ENCODE data around the gene CDC34. TPM values are rescaled to one million over a fixed set of nuclear protein-coding genes. Genes with fewer than 3 reads are reported as not detected.
A peak's percentile ranks its signal among the peaks of the same experiment; 100 is the strongest.

CDC34 gene
- total RNA-seq (80.2 TPM), polyA plus RNA-seq (ENCODE audit: insufficient read depth in 1 of 8, insufficient read length in 8 of 8, low replicate concordance in 1 of 8) (10 to 100 TPM; 74.9 to 86.6 (median 80.2) TPM)
- long read RNA-seq, donor 1, transcript CDC34-201 (5 exons, 1,471 nt) = major isoform, 11 of 13 reads
- long read RNA-seq, donor 1, partial matches to known transcripts = 0 of 13 reads
- long read RNA-seq, donor 1, other reads (novel, unspliced or antisense) = 0 of 13 reads
- long read RNA-seq, donor 2, partial matches to known transcripts = 0 of 2 reads
- long read RNA-seq, donor 2, other reads (novel, unspliced or antisense) = 0 of 2 reads
- long read RNA-seq, donor 3, transcript CDC34-201 (5 exons, 1,471 nt) = major isoform, 52 of 54 reads
- long read RNA-seq, donor 3, partial matches to known transcripts = 0 of 54 reads
- long read RNA-seq, donor 3, other reads (novel, unspliced or antisense) = 0 of 54 reads
- long read RNA-seq, donor 4, transcript CDC34-201 (5 exons, 1,471 nt) = major isoform, 29 of 33 reads
- long read RNA-seq, donor 4, partial matches to known transcripts = 0 of 33 reads
- long read RNA-seq, donor 4, other reads (novel, unspliced or antisense) = 0 of 33 reads
- long read RNA-seq, donor 5, transcript CDC34-201 (5 exons, 1,471 nt) = major isoform, 47 of 56 reads
- long read RNA-seq, donor 5, partial matches to known transcripts = 0 of 56 reads
- long read RNA-seq, donor 5, other reads (novel, unspliced or antisense) = 0 of 56 reads
- long read RNA-seq, donor 6, transcript CDC34-201 (5 exons, 1,471 nt) = major isoform, 56 of 67 reads
- long read RNA-seq, donor 6, partial matches to known transcripts = 6 of 67 reads
- long read RNA-seq, donor 6, other reads (novel, unspliced or antisense) = 0 of 67 reads
- long read RNA-seq, donor 7, transcript CDC34-201 (5 exons, 1,471 nt) = major isoform, 40 of 43 reads
- long read RNA-seq, donor 7, partial matches to known transcripts = 0 of 43 reads
- long read RNA-seq, donor 7, other reads (novel, unspliced or antisense) = 0 of 43 reads
- long read RNA-seq, donor 8, transcript CDC34-201 (5 exons, 1,471 nt) = major isoform, 16 of 25 reads
- long read RNA-seq, donor 8, partial matches to known transcripts = 6 of 25 reads
- long read RNA-seq, donor 8, other reads (novel, unspliced or antisense) = 0 of 25 reads
- long read RNA-seq, donor 9, transcript CDC34-201 (5 exons, 1,471 nt) = major isoform, 11 of 32 reads
- long read RNA-seq, donor 9, partial matches to known transcripts = 14 of 32 reads
- long read RNA-seq, donor 9, other reads (novel, unspliced or antisense) = 0 of 32 reads
- long read RNA-seq, donor 10, transcript CDC34-201 (5 exons, 1,471 nt) = major isoform, 27 of 28 reads
- long read RNA-seq, donor 10, partial matches to known transcripts = 0 of 28 reads
- long read RNA-seq, donor 10, other reads (novel, unspliced or antisense) = 0 of 28 reads
- long read RNA-seq, donor 11, transcript CDC34-201 (5 exons, 1,471 nt) = major isoform, 19 of 22 reads
- long read RNA-seq, donor 11, partial matches to known transcripts = 0 of 22 reads
- long read RNA-seq, donor 11, other reads (novel, unspliced or antisense) = 0 of 22 reads

- H3K4me3 ChIP-seq (ENCODE audit: low read length) = peak within 1 kb of the TSS; percentile 85
- H3K36me3 ChIP-seq (ENCODE audit: control insufficient read depth, insufficient read depth, low read length) = peaks cover 29% of the 10 kb centered on the region
- no peak for DNase-seq
- H3K27ac ChIP-seq (ENCODE audit: low read length) = peak within 1 kb of the TSS; percentile 95
- H3K27me3 ChIP-seq (ENCODE audit: control insufficient read depth, insufficient read depth, low read length) = no peaks in the 10 kb centered on the region
- no peaks in the 10 kb centered on the region for H3K9me3 ChIP-seq (replicated peaks; ENCODE audit: control insufficient read depth, low read depth, low read length)
- peaks cover 25% of the 10 kb centered on the region for H3K4me1 ChIP-seq (ENCODE audit: control insufficient read depth, insufficient read depth, low read length)
- WGBS (ENCODE audit: insufficient coverage) = under 1% methylated on average over 67 of the region's 84 CpGs
These were observed at the start of gene CDC34 for GRCh38 chr19:531753-532560. TSS of gene CDC34 (plus strand) at chr19:531760. CDS start at chr19:531932, 172 bp downstream.

GRCh38 chr19:482186-483041 is 49.1 kb upstream of the CDC34 start:
- no peak overlapping the region for H3K4me3 ChIP-seq (ENCODE audit: low read length)
- no peaks in the 10 kb centered on the region for H3K9me3 ChIP-seq (replicated peaks; ENCODE audit: control insufficient read depth, low read depth, low read length)
- H3K36me3 ChIP-seq (ENCODE audit: control insufficient read depth, insufficient read depth, low read length) = no peaks in the 10 kb centered on the region
- H3K27ac ChIP-seq (ENCODE audit: low read length) = no peak overlapping the region
- 60% methylated on average over 20 of the region's 20 CpGs for WGBS (ENCODE audit: insufficient coverage)
- peak; percentile 8 for DNase-seq
- H3K4me1 ChIP-seq (ENCODE audit: control insufficient read depth, insufficient read depth, low read length) = peaks cover 21% of the 10 kb centered on the region
- H3K27me3 ChIP-seq (ENCODE audit: control insufficient read depth, insufficient read depth, low read length) = peaks cover 25% of the 10 kb centered on the region

GRCh38 chr19:483332-484072 is 48.1 kb upstream of the CDC34 start:
- Histone ChIP-seq H3K4me3 (ENCODE audit: low read length) (no peak overlapping the region), H3K4me1 (ENCODE audit: control insufficient read depth, insufficient read depth, low read length) (peaks cover 20% of the 10 kb centered on the region), H3K36me3 (ENCODE audit: control insufficient read depth, insufficient read depth, low read length) (no peaks in the 10 kb centered on the region), H3K27ac (ENCODE audit: low read length) (no peak overlapping the region), H3K9me3 (replicated peaks; ENCODE audit: control insufficient read depth, low read depth, low read length) (no peaks in the 10 kb centered on the region), H3K27me3 (ENCODE audit: control insufficient read depth, insufficient read depth, low read length) (peaks cover 25% of the 10 kb centered on the region)
- DNase-seq = peak; percentile 6
- 48% methylated on average over 19 of the region's 21 CpGs for WGBS (ENCODE audit: insufficient coverage)

- DNase-seq = no peak
- peaks cover 21% of the 10 kb centered on the region for H3K4me1 ChIP-seq (ENCODE audit: control insufficient read depth, insufficient read depth, low read length)
- H3K9me3 ChIP-seq (replicated peaks; ENCODE audit: control insufficient read depth, low read depth, low read length) = no peaks in the 10 kb centered on the region
- H3K27ac ChIP-seq (ENCODE audit: low read length) = no peak overlapping the region
- peaks cover 25% of the 10 kb centered on the region for H3K27me3 ChIP-seq (ENCODE audit: control insufficient read depth, insufficient read depth, low read length)
- 65% methylated on average over 15 of the region's 15 CpGs for WGBS (ENCODE audit: insufficient coverage)
- H3K36me3 ChIP-seq (ENCODE audit: control insufficient read depth, insufficient read depth, low read length) = no peaks in the 10 kb centered on the region
- no peak overlapping the region for H3K4me3 ChIP-seq (ENCODE audit: low read length)
These were observed 47.1 kb upstream of the CDC34 start for GRCh38 chr19:484494-484893.

GRCh38 chr19:485077-485476 is 46.5 kb upstream of the CDC34 start:
- H3K9me3 ChIP-seq (replicated peaks; ENCODE audit: control insufficient read depth, low read depth, low read length) = no peaks in the 10 kb centered on the region
- WGBS (ENCODE audit: insufficient coverage) = 66% methylated on average over 17 of the region's 22 CpGs

GRCh38 chr19:485583-486236 is 45.9 kb upstream of the CDC34 start:
- H3K9me3 ChIP-seq (replicated peaks; ENCODE audit: control insufficient read depth, low read depth, low read length) = no peaks in the 10 kb centered on the region
- peaks cover 22% of the 10 kb centered on the region for H3K27me3 ChIP-seq (ENCODE audit: control insufficient read depth, insufficient read depth, low read length)
- no peaks in the 10 kb centered on the region for H3K36me3 ChIP-seq (ENCODE audit: control insufficient read depth, insufficient read depth, low read length)
- no peak overlapping the region for H3K27ac ChIP-seq (ENCODE audit: low read length)
- H3K4me3 ChIP-seq (ENCODE audit: low read length) = no peak overlapping the region
- H3K4me1 ChIP-seq (ENCODE audit: control insufficient read depth, insufficient read depth, low read length) = peaks cover 20% of the 10 kb centered on the region
- DNase-seq = peak; percentile 56
- WGBS (ENCODE audit: insufficient coverage) = 7% methylated on average over 12 of the region's 23 CpGs

More at GRCh38 chr19:485077-485476, 46.5 kb upstream of the CDC34 start:
- Histone ChIP-seq H3K27ac (ENCODE audit: low read length) (no peak overlapping the region), H3K4me3 (ENCODE audit: low read length) (no peak overlapping the region), H3K4me1 (ENCODE audit: control insufficient read depth, insufficient read depth, low read length) (peaks cover 21% of the 10 kb centered on the region), H3K36me3 (ENCODE audit: control insufficient read depth, insufficient read depth, low read length) (no peaks in the 10 kb centered on the region), H3K27me3 (ENCODE audit: control insufficient read depth, insufficient read depth, low read length) (peaks cover 23% of the 10 kb centered on the region)
- DNase-seq = peak; percentile 15

- Histone ChIP-seq H3K27ac (ENCODE audit: low read length) (peak overlapping the region; percentile 85), H3K4me3 (ENCODE audit: low read length) (peak overlapping the region; percentile 87), H3K27me3 (ENCODE audit: control insufficient read depth, insufficient read depth, low read length) (peaks cover 17% of the 10 kb centered on the region), H3K36me3 (ENCODE audit: control insufficient read depth, insufficient read depth, low read length) (no peaks in the 10 kb centered on the region), H3K9me3 (replicated peaks; ENCODE audit: control insufficient read depth, low read depth, low read length) (no peaks in the 10 kb centered on the region), H3K4me1 (ENCODE audit: control insufficient read depth, insufficient read depth, low read length) (peaks cover 23% of the 10 kb centered on the region)
- WGBS (ENCODE audit: insufficient coverage) = under 1% methylated on average over 108 of the region's 114 CpGs
- peak; percentile 99 for DNase-seq
These were observed 42.8 kb upstream of the CDC34 start for GRCh38 chr19:488505-489417.
